WI38 (cell line): Measurements from ENCODE around the gene LYPD1.

Source experiments
- H3K4me3 ChIP-seq: 2 replicates; pipeline ENCODE4 v1.5.1; 2011; ENCODE audit warnings: low read depth, mild to moderate bottlenecking, control low read depth, low read length
- CTCF ChIP-seq: IDR thresholded peaks from 2 replicates; pipeline ENCODE4 v1.5.1; 2012; ENCODE audit warnings: low read depth, mild to moderate bottlenecking, control low read depth, low read length

The LYPD1 gene

GRCh38 chr2:132615329-132616085 is 54.5 kb downstream of the LYPD1 start:
- TF ChIP-seq CTCF, result no peak
- no peak overlapping the region for H3K4me3 ChIP-seq

GRCh38 chr2:132611719-132612118 is 58.3 kb downstream of the LYPD1 start:
- TF ChIP-seq CTCF, result no peak
- H3K4me3 ChIP-seq, result no peak overlapping the region

GRCh38 chr2:132609101-132609890 is 60.7 kb downstream of the LYPD1 start:
- TF ChIP-seq CTCF, result no peak
- no peak overlapping the region for H3K4me3 ChIP-seq

DNA sequence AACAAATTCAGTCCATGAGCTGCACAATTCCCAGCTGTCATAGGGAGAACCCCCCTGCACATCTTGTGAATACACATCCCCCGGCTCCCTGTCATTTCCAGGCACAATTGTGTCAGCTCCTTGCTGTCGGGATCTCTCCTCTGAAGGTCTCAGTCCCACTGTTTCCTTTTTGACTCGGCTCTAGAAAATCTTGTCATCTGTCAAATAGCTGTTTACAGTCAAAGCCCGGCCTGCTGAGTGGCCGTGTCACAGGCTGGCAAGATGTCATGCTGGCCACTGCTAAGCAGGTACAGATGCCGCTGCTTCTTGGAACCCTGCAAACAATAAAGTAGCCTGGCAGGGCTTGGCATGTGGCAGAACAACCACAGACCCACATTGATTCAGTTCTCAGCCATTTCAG is 61.7 kb downstream of the LYPD1 start:
- TF ChIP-seq CTCF, result no peak
- no peak overlapping the region for H3K4me3 ChIP-seq

- no peak for TF ChIP-seq CTCF
- H3K4me3 ChIP-seq, result no peak overlapping the region
Measured at GRCh38 chr2:132607426-132608090, 62.4 kb downstream of the LYPD1 start.

- no peak for TF ChIP-seq CTCF
- H3K4me3 ChIP-seq, result no peak overlapping the region
Measured at GRCh38 chr2:132606649-132607048, 63.4 kb downstream of the LYPD1 start.
